ENCODE data around the gene HTR6.

- no peak for TF ChIP-seq CTCF (IDR thresholded peaks at IDR 0.05)
- TF ChIP-seq POLR2A (IDR thresholded peaks at IDR 0.05): no peak
These were observed 31.1 kb downstream of the HTR6 start for GRCh38 chr1:19695772-19696171.

Data from tibial nerve (tissue), 3 donors.